Measurements from ENCODE around the gene NSL1. TPM values are rescaled to one million over a fixed set of nuclear protein-coding genes. Genes with fewer than 3 reads are reported as not detected.

Gene NSL1
- polyA plus RNA-seq, 2 donors = 4.7 to 11.1 TPM

- no peaks in the 10 kb centered on the region for H3K27me3 ChIP-seq (ENCODE audit: control insufficient read depth in 1 of 2, insufficient read depth in 2 of 2, low read length in 2 of 2)
- H3K9me3 ChIP-seq (ENCODE audit: control insufficient read depth in 2 of 2, insufficient read depth in 1 of 2, low read depth in 1 of 2, low read length in 1 of 2) = no peaks in the 10 kb centered on the region
- 69 to 73% methylated on average over 1 of the region's 1 CpG for WGBS, 2 donors
- no peak overlapping the region for H3K27ac ChIP-seq (ENCODE audit: low read depth in 2 of 2, low read length in 1 of 2)
- peaks cover 10 to 12% of the 10 kb centered on the region in 2 donors for H3K4me1 ChIP-seq (ENCODE audit: control insufficient read depth in 2 of 2, insufficient read depth in 2 of 2, low read length in 1 of 2)
- H3K36me3 ChIP-seq (ENCODE audit: control insufficient read depth in 2 of 2, insufficient read depth in 2 of 2, low read length in 1 of 2) = no peaks in the 10 kb centered on the region
- no peak overlapping the region for H3K4me3 ChIP-seq (ENCODE audit: low read depth in 1 of 2, low read length in 2 of 2)
Observed at GRCh38 chr1:212701910-212702309, 89.7 kb downstream of the NSL1 start.

- no peaks in the 10 kb centered on the region for H3K9me3 ChIP-seq (ENCODE audit: control insufficient read depth in 2 of 2, insufficient read depth in 1 of 2, low read depth in 1 of 2, low read length in 1 of 2)
- peak overlapping the region in 1 of 2 donors; percentile 59 for H3K4me3 ChIP-seq (ENCODE audit: low read depth in 1 of 2, low read length in 2 of 2)
- H3K36me3 ChIP-seq (ENCODE audit: control insufficient read depth in 2 of 2, insufficient read depth in 2 of 2, low read length in 1 of 2) = no peaks in the 10 kb centered on the region
Observed at GRCh38 chr1:212700892-212701819, 90.4 kb downstream of the NSL1 start.

GRCh38 chr1:212700223-212700891, 91.2 kb downstream of the NSL1 start:
- Histone ChIP-seq H3K36me3 (ENCODE audit: control insufficient read depth in 2 of 2, insufficient read depth in 2 of 2, low read length in 1 of 2) (no peaks in the 10 kb centered on the region), H3K9me3 (ENCODE audit: control insufficient read depth in 2 of 2, insufficient read depth in 1 of 2, low read depth in 1 of 2, low read length in 1 of 2) (no peaks in the 10 kb centered on the region), H3K4me3 (ENCODE audit: low read depth in 1 of 2, low read length in 2 of 2) (peak overlapping the region; percentile 49 to 59), H3K4me1 (ENCODE audit: control insufficient read depth in 2 of 2, insufficient read depth in 2 of 2, low read length in 1 of 2) (peaks cover 10 to 12% of the 10 kb centered on the region in 2 donors), H3K27me3 (ENCODE audit: control insufficient read depth in 1 of 2, insufficient read depth in 2 of 2, low read length in 2 of 2) (no peaks in the 10 kb centered on the region), H3K27ac (ENCODE audit: low read depth in 2 of 2, low read length in 1 of 2) (peak overlapping the region; percentile 78 to 79)
- WGBS, 2 donors = 0 to 1% methylated on average over 56 of the region's 56 CpGs

More at GRCh38 chr1:212700892-212701819, 90.4 kb downstream of the NSL1 start:
- Histone ChIP-seq H3K27ac (ENCODE audit: low read depth in 2 of 2, low read length in 1 of 2) (peak overlapping the region; percentile 24 to 79), H3K4me1 (ENCODE audit: control insufficient read depth in 2 of 2, insufficient read depth in 2 of 2, low read length in 1 of 2) (peaks cover 10 to 12% of the 10 kb centered on the region in 2 donors), H3K27me3 (ENCODE audit: control insufficient read depth in 1 of 2, insufficient read depth in 2 of 2, low read length in 2 of 2) (no peaks in the 10 kb centered on the region)
- WGBS, 2 donors = 9% methylated on average over 27 of the region's 27 CpGs

DNA sequence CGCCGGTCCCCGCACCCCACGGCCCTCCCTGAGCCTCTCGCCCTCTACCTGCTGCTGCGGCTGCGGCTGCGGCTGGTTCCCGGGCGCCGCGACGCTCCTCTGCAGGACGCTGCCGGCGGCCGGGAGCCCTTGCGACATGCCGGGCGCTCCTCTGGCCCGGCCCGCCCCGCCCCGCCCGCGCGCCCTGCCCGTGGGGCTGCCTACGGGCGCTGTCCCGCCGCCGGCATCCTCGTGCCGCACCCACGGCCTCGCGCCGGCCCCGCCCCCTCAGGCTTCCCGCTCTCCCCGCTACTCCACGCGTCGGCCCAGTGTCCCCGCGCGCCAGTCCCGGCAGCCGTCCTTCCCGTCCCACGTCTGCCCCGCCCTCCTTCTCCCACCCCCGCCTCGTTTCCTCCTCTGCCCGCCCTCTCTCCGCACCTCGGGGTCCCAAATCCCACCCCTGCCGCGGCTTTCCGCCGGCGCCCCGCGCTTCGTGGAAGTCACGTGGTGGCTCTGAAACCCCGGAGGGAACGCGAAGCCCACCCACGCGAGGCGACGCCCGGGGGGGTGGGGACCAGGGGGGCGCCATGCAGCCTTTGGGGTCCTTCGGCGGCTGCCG, 91.9 kb downstream of the NSL1 start, which contains the start of gene BATF3:
BATF3 (minus strand) TSS at position 216 of the 598 bp plus-strand sequence; CDS start at position 138, 78 bp downstream.
- peaks cover 10 to 12% of the 10 kb centered on the region in 2 donors for H3K4me1 ChIP-seq (ENCODE audit: control insufficient read depth in 2 of 2, insufficient read depth in 2 of 2, low read length in 1 of 2)
- H3K27ac ChIP-seq (ENCODE audit: low read depth in 2 of 2, low read length in 1 of 2) = peak within 1 kb of the TSS; percentile 78 to 79
- no peaks in the 10 kb centered on the region for H3K9me3 ChIP-seq (ENCODE audit: control insufficient read depth in 2 of 2, insufficient read depth in 1 of 2, low read depth in 1 of 2, low read length in 1 of 2)
- no peaks in the 10 kb centered on the region for H3K27me3 ChIP-seq (ENCODE audit: control insufficient read depth in 1 of 2, insufficient read depth in 2 of 2, low read length in 2 of 2)
- 0 to 1% methylated on average over 56 to 79 of the region's 79 CpGs for WGBS, 2 donors
- H3K36me3 ChIP-seq (ENCODE audit: control insufficient read depth in 2 of 2, insufficient read depth in 2 of 2, low read length in 1 of 2) = no peaks in the 10 kb centered on the region
- peak within 1 kb of the TSS; percentile 49 to 59 for H3K4me3 ChIP-seq (ENCODE audit: low read depth in 1 of 2, low read length in 2 of 2)

GRCh38 chr1:212699104-212699624, 92.4 kb downstream of the NSL1 start:
- Histone ChIP-seq H3K4me1 (ENCODE audit: control insufficient read depth in 2 of 2, insufficient read depth in 2 of 2, low read length in 1 of 2) (peaks cover 10 to 12% of the 10 kb centered on the region in 2 donors), H3K36me3 (ENCODE audit: control insufficient read depth in 2 of 2, insufficient read depth in 2 of 2, low read length in 1 of 2) (no peaks in the 10 kb centered on the region), H3K4me3 (ENCODE audit: low read depth in 1 of 2, low read length in 2 of 2) (peak overlapping the region; percentile 49 to 59), H3K27me3 (ENCODE audit: control insufficient read depth in 1 of 2, insufficient read depth in 2 of 2, low read length in 2 of 2) (no peaks in the 10 kb centered on the region), H3K27ac (ENCODE audit: low read depth in 2 of 2, low read length in 1 of 2) (peak overlapping the region; percentile 54 to 79), H3K9me3 (ENCODE audit: control insufficient read depth in 2 of 2, insufficient read depth in 1 of 2, low read depth in 1 of 2, low read length in 1 of 2) (no peaks in the 10 kb centered on the region)
- WGBS, 2 donors = 0 to 1% methylated on average over 32 to 42 of the region's 42 CpGs

DNA sequence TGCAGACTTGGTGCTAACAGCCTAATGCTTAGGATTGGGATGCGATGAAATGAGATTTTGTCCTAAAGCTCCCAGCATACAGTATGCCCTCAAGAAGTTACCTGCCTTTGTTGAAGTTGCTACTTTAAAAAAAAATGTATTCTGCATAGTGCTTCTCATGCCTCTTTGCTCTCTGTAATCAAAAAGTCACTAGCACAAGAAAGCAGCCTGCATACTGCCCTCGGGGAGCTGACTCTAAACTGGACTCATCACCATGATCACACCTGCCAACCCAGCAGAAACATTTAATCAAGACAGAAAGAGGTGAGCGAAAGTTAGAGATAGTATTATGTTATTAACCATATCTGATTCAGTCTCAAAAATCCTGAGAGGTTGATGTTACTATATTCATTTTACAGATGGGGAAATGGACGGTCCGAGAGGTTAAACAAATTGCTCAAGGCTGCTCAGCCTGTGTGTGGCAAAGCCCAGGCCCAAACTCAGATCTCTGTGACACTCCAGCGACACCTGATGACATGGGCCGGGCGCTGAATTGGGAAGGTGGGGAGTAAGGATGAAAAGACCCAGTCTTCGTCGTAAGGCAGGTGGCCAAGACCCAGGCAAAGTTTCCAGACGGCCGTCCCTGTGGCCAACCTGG, 93.0 kb downstream of the NSL1 start:
- no peak overlapping the region for H3K27ac ChIP-seq (ENCODE audit: low read depth in 2 of 2, low read length in 1 of 2)
- H3K4me1 ChIP-seq (ENCODE audit: control insufficient read depth in 2 of 2, insufficient read depth in 2 of 2, low read length in 1 of 2) = peaks cover 10 to 12% of the 10 kb centered on the region in 2 donors
- WGBS, 2 donors = 23 to 25% methylated on average over 12 of the region's 12 CpGs
- no peaks in the 10 kb centered on the region for H3K27me3 ChIP-seq (ENCODE audit: control insufficient read depth in 1 of 2, insufficient read depth in 2 of 2, low read length in 2 of 2)
- H3K36me3 ChIP-seq (ENCODE audit: control insufficient read depth in 2 of 2, insufficient read depth in 2 of 2, low read length in 1 of 2) = no peaks in the 10 kb centered on the region
- H3K9me3 ChIP-seq (ENCODE audit: control insufficient read depth in 2 of 2, insufficient read depth in 1 of 2, low read depth in 1 of 2, low read length in 1 of 2) = no peaks in the 10 kb centered on the region
- peak overlapping the region; percentile 49 to 59 for H3K4me3 ChIP-seq (ENCODE audit: low read depth in 1 of 2, low read length in 2 of 2)

DNA sequence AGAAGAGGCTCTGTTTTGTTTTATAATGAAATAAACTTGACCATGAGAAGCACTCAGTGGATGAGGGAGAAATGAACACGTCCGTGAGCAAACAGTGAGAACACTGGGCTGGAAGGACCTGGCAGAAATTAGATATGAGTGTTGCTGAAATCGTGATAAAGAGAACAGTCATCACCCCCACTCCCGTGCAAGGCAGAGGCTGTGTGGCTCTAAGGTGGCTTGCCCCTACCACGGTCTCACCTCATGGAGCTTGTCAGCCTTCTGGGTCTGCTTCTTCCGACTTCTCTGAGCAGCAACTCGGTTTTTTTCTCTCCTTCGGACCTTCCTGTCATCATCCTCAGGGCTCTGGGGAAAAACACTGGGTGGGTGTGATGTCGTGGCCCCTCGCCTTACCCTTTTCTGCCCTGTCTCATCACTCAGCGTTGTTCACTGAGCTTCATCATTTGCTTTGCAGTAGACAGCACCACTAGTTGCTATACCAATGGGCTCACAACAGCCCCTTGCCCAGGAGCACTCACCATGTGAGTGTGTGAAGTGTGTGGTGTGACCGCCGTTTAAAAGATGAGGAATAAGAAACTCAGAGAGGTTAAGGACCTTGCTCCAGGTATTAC, 94.8 kb downstream of the NSL1 start:
- Histone ChIP-seq H3K36me3 (ENCODE audit: control insufficient read depth in 2 of 2, insufficient read depth in 2 of 2, low read length in 1 of 2) (no peaks in the 10 kb centered on the region), H3K4me3 (ENCODE audit: low read depth in 1 of 2, low read length in 2 of 2) (no peak overlapping the region), H3K4me1 (ENCODE audit: control insufficient read depth in 2 of 2, insufficient read depth in 2 of 2, low read length in 1 of 2) (peaks cover 10 to 12% of the 10 kb centered on the region in 2 donors), H3K9me3 (ENCODE audit: control insufficient read depth in 2 of 2, insufficient read depth in 1 of 2, low read depth in 1 of 2, low read length in 1 of 2) (no peaks in the 10 kb centered on the region), H3K27me3 (ENCODE audit: control insufficient read depth in 1 of 2, insufficient read depth in 2 of 2, low read length in 2 of 2) (no peaks in the 10 kb centered on the region), H3K27ac (ENCODE audit: low read depth in 2 of 2, low read length in 1 of 2) (no peak overlapping the region)
- WGBS, 2 donors = 74 to 80% methylated on average over 13 of the region's 13 CpGs

GRCh38 chr1:212692774-212693644, 98.6 kb downstream of the NSL1 start:
- 88 to 89% methylated on average over 9 of the region's 9 CpGs for WGBS, 2 donors
- Histone ChIP-seq H3K36me3 (ENCODE audit: control insufficient read depth in 2 of 2, insufficient read depth in 2 of 2, low read length in 1 of 2) (no peaks in the 10 kb centered on the region), H3K9me3 (ENCODE audit: control insufficient read depth in 2 of 2, insufficient read depth in 1 of 2, low read depth in 1 of 2, low read length in 1 of 2) (no peaks in the 10 kb centered on the region), H3K27ac (ENCODE audit: low read depth in 2 of 2, low read length in 1 of 2) (no peak overlapping the region), H3K4me3 (ENCODE audit: low read depth in 1 of 2, low read length in 2 of 2) (no peak overlapping the region), H3K4me1 (ENCODE audit: control insufficient read depth in 2 of 2, insufficient read depth in 2 of 2, low read length in 1 of 2) (no peaks in the 10 kb centered on the region), H3K27me3 (ENCODE audit: control insufficient read depth in 1 of 2, insufficient read depth in 2 of 2, low read length in 2 of 2) (no peaks in the 10 kb centered on the region)

Measured in esophagus (tissue), 2 donors.